HG03460 (cell line): ENCODE data around the gene ROR1.

Source experiments
- ATAC-seq: cut with Tn5 transposase; IDR thresholded peaks from one replicate; pipeline ENCODE4 v1.9.1; 2021; ENCODE audit not compliant: unreplicated experiment

ROR1 gene

GRCh38 chr1:63967901-63968300 is 194.1 kb downstream of the ROR1 start:
- no peak for ATAC-seq

GRCh38 chr1:63968663-63969440 is 195.0 kb downstream of the ROR1 start:
- no peak for ATAC-seq

GRCh38 chr1:63969441-63969901 is 195.7 kb downstream of the ROR1 start:
- no peak for ATAC-seq

- ATAC-seq = no peak
These were observed 197.7 kb downstream of the ROR1 start for GRCh38 chr1:63971557-63971956.

GRCh38 chr1:63973005-63973419 is 199.2 kb downstream of the ROR1 start:
- no peak for ATAC-seq

- ATAC-seq = no peak
These were observed 201.1 kb downstream of the ROR1 start for GRCh38 chr1:63974966-63975365.

- ATAC-seq = no peak
These were observed 201.7 kb downstream of the ROR1 start for GRCh38 chr1:63975481-63975880.

GRCh38 chr1:63976006-63976405 is 202.2 kb downstream of the ROR1 start:
- ATAC-seq = no peak

- ATAC-seq = no peak
These were observed 203.6 kb downstream of the ROR1 start for GRCh38 chr1:63977466-63977865.

- ATAC-seq = no peak
These were observed 207.1 kb downstream of the ROR1 start for GRCh38 chr1:63980740-63981407.

- ATAC-seq = no peak
These were observed 207.6 kb downstream of the ROR1 start for GRCh38 chr1:63981408-63981773.

GRCh38 chr1:63982201-63982600 is 208.4 kb downstream of the ROR1 start:
- ATAC-seq = no peak

GRCh38 chr1:63983391-63984256 is 209.8 kb downstream of the ROR1 start:
- ATAC-seq = no peak

GRCh38 chr1:63984257-63984929 is 210.6 kb downstream of the ROR1 start:
- ATAC-seq = no peak

- ATAC-seq = no peak
These were observed 211.1 kb downstream of the ROR1 start for GRCh38 chr1:63984930-63985290.

- ATAC-seq = no peak
These were observed 213.3 kb downstream of the ROR1 start for GRCh38 chr1:63987014-63987627.

- ATAC-seq = no peak
These were observed 213.8 kb downstream of the ROR1 start for GRCh38 chr1:63987628-63988024.

GRCh38 chr1:63988941-63989340 is 215.1 kb downstream of the ROR1 start:
- no peak for ATAC-seq

- no peak for ATAC-seq
These were observed 217.9 kb downstream of the ROR1 start for GRCh38 chr1:63991685-63992084.

GRCh38 chr1:64000021-64000420 is 226.2 kb downstream of the ROR1 start:
- no peak for ATAC-seq

GRCh38 chr1:64001038-64001437 is 227.2 kb downstream of the ROR1 start:
- no peak for ATAC-seq
